PC-9 (cell line): Measurements from ENCODE around the gene PCDH15. TPM values are rescaled to one million over a fixed set of nuclear protein-coding genes. Genes with fewer than 3 reads are reported as not detected.

ENCODE experiments used
- BruUV-seq: library from RNA; stranded (reverse); fragments of 400-500 nt; replicated peaks from 2 replicates; lab custom pipeline; 2021; lab: Mats Ljungman, UMichigan
- CTCF ChIA-PET: fragments of 300-600 bp; sonication (Branson Sonifier 250); formaldehyde crosslinking; loops from one replicate; lab custom pipeline; 2022; ENCODE audit warnings: antibody characterized with exemption; lab: Charles Lee
- POLR2A ChIA-PET: fragments of 300-600 bp; sonication (Branson Sonifier 250); formaldehyde crosslinking; loops from one replicate; lab custom pipeline; 2022; ENCODE audit warnings: antibody characterized with exemption; ENCODE audit not compliant: unreplicated experiment; lab: Charles Lee
- DNase-seq, 2 experiments: peaks; one replicate each; pipeline versions ENCODE4 v3.0.0 to v3.0.0-alpha.2; 2015 to 2022; ENCODE audit warnings: mixed read lengths in 1 of 2
- H2AFZ ChIP-seq: fragments of 200-600 bp; sonication (generic); 2 replicates; pipeline ENCODE4 v1.8.1; 2017; ENCODE audit warnings: antibody characterized with exemption
- H3F3A ChIP-seq: fragments of 200-600 bp; sonication (generic); 2 replicates; pipeline ENCODE4 v1.8.1; 2017; ENCODE audit warnings: antibody characterized with exemption, mild to moderate bottlenecking, low read depth; ENCODE audit not compliant: insufficient read depth
- H3K27ac ChIP-seq: fragments of 200-600 bp; sonication (generic); 2 replicates; pipeline ENCODE4 v1.6.1; 2016; ENCODE audit warnings: mixed run types
- H3K27me3 ChIP-seq: fragments of 200-600 bp; sonication (generic); 2 replicates; pipeline ENCODE4 v1.6.1; 2016; ENCODE audit warnings: low read depth, mixed run types; ENCODE audit not compliant: insufficient read depth
- H3K36me3 ChIP-seq: fragments of 200-600 bp; sonication (generic); 2 replicates; pipeline ENCODE4 v1.6.1; 2016; ENCODE audit warnings: low read depth, mixed run types
- H3K4me1 ChIP-seq: fragments of 200-600 bp; sonication (generic); replicated peaks from 2 replicates; pipeline ENCODE4 v1.6.1; 2016; ENCODE audit warnings: mixed run types; ENCODE audit not compliant: insufficient read depth
- H3K4me2 ChIP-seq: fragments of 200-600 bp; sonication (generic); 2 replicates; pipeline ENCODE4 v1.6.1; 2017; ENCODE audit warnings: mixed run types
- H3K4me3 ChIP-seq: fragments of 200-600 bp; sonication (generic); 2 replicates; pipeline ENCODE4 v1.6.1; 2016; ENCODE audit warnings: mixed run types
- H3K79me2 ChIP-seq: fragments of 200-600 bp; sonication (generic); 2 replicates; pipeline ENCODE4 v1.6.1; 2017; ENCODE audit warnings: low read depth, mixed run types
- H3K9me2 ChIP-seq: fragments of 200-600 bp; sonication (generic); 2 replicates; pipeline ENCODE4 v1.8.1; 2017; ENCODE audit warnings: mild to moderate bottlenecking; ENCODE audit not compliant: insufficient read depth
- H3K9me3 ChIP-seq: fragments of 200-600 bp; sonication (generic); 2 replicates; pipeline ENCODE4 v1.8.1; 2016; ENCODE audit warnings: low read depth; ENCODE audit not compliant: insufficient read depth
- H4K20me1 ChIP-seq: fragments of 200-600 bp; sonication (generic); 2 replicates; pipeline ENCODE4 v1.8.1; 2017; ENCODE audit not compliant: insufficient read depth
- EZH2 ChIP-seq: fragments of 200-600 bp; sonication (generic); IDR thresholded peaks from 2 replicates; pipeline ENCODE4 v1.8.0; 2017; ENCODE audit warnings: antibody characterized with exemption, low read depth
- intact Hi-C: fragments of 100-400 bp; cut with micrococcal nuclease; formaldehyde crosslinking; loops from one replicate; pipeline ENCODE4 v1.10.0; 2022; ENCODE audit not compliant: unreplicated experiment
- total RNA-seq: library from RNA; stranded (reverse); gene quantifications from 2 replicates; pipeline ENCODE4 v1.2.3, GENCODE V29; 2021
- TF ChIP-seq, protein P1 (sequence below): fragments of 200-600 bp; sonication (generic); conservative IDR thresholded peaks from 2 replicates; pipeline ENCODE4 v1.6.1; 2017; ENCODE audit warnings: mixed run types, antibody characterized with exemption, mild to moderate bottlenecking, moderate library complexity

PCDH15 gene
- total RNA-seq, 1 experiment from 2014 or later, result not detected

DNA sequence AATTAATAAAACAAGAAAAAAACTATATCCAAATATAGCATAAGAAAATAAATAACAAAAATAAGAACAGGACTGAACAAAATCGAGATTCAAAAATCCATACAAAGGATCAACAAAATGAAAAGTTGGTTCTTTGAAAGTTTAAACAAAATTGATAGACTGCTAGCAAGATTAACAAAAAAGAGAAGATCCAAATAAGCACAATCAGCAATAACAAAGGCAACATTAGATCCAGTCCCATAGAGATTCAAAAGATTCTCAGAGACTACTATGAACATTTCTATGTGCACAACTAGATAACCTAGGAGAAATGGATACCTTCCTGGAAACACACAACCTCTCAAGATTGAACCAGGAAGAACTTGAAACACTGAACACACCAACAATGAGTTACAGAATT is 534.6 kb downstream of the PCDH15 start:
- no peaks in the 10 kb centered on the region for H3K9me2 ChIP-seq
- no peaks in the 10 kb centered on the region for H4K20me1 ChIP-seq
- H3K36me3 ChIP-seq, result no peaks in the 10 kb centered on the region
- ChIA-PET CTCF (no interaction called here), POLR2A (no interaction called here)
- DNase-seq, result no peak
- no peak overlapping the region for H3K4me2 ChIP-seq
- H3K4me3 ChIP-seq, result no peak overlapping the region
- no peaks in the 10 kb centered on the region for H3F3A ChIP-seq
- no peak overlapping the region for H3K27ac ChIP-seq
- BruUV-seq, result no TSS peak
- H3K4me1 ChIP-seq, result no peaks in the 10 kb centered on the region
- no peaks in the 10 kb centered on the region for H3K27me3 ChIP-seq
- intact Hi-C loops, result no loop called here
- H3K9me3 ChIP-seq, result no peaks in the 10 kb centered on the region
- no peaks in the 10 kb centered on the region for H3K79me2 ChIP-seq
- no peak for TF ChIP-seq EZH2
- TF ChIP-seq, protein P1, sequence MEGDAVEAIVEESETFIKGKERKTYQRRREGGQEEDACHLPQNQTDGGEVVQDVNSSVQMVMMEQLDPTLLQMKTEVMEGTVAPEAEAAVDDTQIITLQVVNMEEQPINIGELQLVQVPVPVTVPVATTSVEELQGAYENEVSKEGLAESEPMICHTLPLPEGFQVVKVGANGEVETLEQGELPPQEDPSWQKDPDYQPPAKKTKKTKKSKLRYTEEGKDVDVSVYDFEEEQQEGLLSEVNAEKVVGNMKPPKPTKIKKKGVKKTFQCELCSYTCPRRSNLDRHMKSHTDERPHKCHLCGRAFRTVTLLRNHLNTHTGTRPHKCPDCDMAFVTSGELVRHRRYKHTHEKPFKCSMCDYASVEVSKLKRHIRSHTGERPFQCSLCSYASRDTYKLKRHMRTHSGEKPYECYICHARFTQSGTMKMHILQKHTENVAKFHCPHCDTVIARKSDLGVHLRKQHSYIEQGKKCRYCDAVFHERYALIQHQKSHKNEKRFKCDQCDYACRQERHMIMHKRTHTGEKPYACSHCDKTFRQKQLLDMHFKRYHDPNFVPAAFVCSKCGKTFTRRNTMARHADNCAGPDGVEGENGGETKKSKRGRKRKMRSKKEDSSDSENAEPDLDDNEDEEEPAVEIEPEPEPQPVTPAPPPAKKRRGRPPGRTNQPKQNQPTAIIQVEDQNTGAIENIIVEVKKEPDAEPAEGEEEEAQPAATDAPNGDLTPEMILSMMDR, result no peak
- no peak overlapping the region for H2AFZ ChIP-seq

GRCh38 chr10:54262726-54263125 is 538.3 kb downstream of the PCDH15 start:
- DNase-seq, result no peak
- intact Hi-C loops, result no loop called here
- CTCF ChIA-PET, result no interaction called here
- no peaks in the 10 kb centered on the region for H3K36me3 ChIP-seq
- H3K27ac ChIP-seq, result no peak overlapping the region
- no peaks in the 10 kb centered on the region for H4K20me1 ChIP-seq
- no peaks in the 10 kb centered on the region for H3K27me3 ChIP-seq
- H3K9me2 ChIP-seq, result no peaks in the 10 kb centered on the region
- no peaks in the 10 kb centered on the region for H3K79me2 ChIP-seq
- no peaks in the 10 kb centered on the region for H3F3A ChIP-seq
- no peak overlapping the region for H3K4me2 ChIP-seq
- no TSS peak for BruUV-seq
- TF ChIP-seq EZH2, result no peak
- TF ChIP-seq, protein P1, result no peak
- no peak overlapping the region for H3K4me3 ChIP-seq
- POLR2A ChIA-PET, result no interaction called here
- H3K9me3 ChIP-seq, result no peaks in the 10 kb centered on the region
- H2AFZ ChIP-seq, result no peak overlapping the region
- H3K4me1 ChIP-seq, result no peaks in the 10 kb centered on the region

GRCh38 chr10:54259104-54259503 is 541.9 kb downstream of the PCDH15 start:
- no peaks in the 10 kb centered on the region for H3K36me3 ChIP-seq
- no peaks in the 10 kb centered on the region for H3K4me1 ChIP-seq
- no peaks in the 10 kb centered on the region for H3K27me3 ChIP-seq
- H2AFZ ChIP-seq, result no peak overlapping the region; the same call in 1 of the 2 replicates
- no peaks in the 10 kb centered on the region for H3K79me2 ChIP-seq
- CTCF ChIA-PET, result no interaction called here
- H3K4me3 ChIP-seq, result no peak overlapping the region
- H3K9me2 ChIP-seq, result no peaks in the 10 kb centered on the region
- TF ChIP-seq EZH2, result no peak
- TF ChIP-seq, protein P1, result no peak
- no peak overlapping the region for H3K4me2 ChIP-seq
- intact Hi-C loops, result no loop called here
- H3F3A ChIP-seq, result no peaks in the 10 kb centered on the region
- H3K9me3 ChIP-seq, result no peaks in the 10 kb centered on the region
- H3K27ac ChIP-seq, result no peak overlapping the region
- POLR2A ChIA-PET, result no interaction called here
- no peaks in the 10 kb centered on the region for H4K20me1 ChIP-seq
- no peak for DNase-seq
- BruUV-seq, result no TSS peak
